Ascending aorta (tissue), 2 donors: ENCODE results near the gene NGRN. TPM values are rescaled to one million over a fixed set of nuclear protein-coding genes. Genes with fewer than 3 reads are reported as not detected.
A peak's percentile ranks its signal among the peaks of the same experiment; 100 is the strongest.
"Not testable (repeated sequence)": the region's sequence is repeated elsewhere in the genome, so short reads cannot be mapped to it uniquely, and the experiment has no call there.

Experiments used
- DNase-seq, 2 donors: peaks; one replicate each; pipeline ENCODE4 v3.0.0-alpha.2; 2019; ENCODE audit warnings: low spot score in 2 of 2
- H3K27ac ChIP-seq, 2 donors: fragments of 200-600 bp; sonication (generic); one replicate each; pipeline ENCODE4 v1.5.1; 2016 to 2017; ENCODE audit warnings: mild to moderate bottlenecking in 1 of 2
- H3K27me3 ChIP-seq: fragments of 200-600 bp; sonication (generic); one replicate; pipeline ENCODE4 v1.5.1; 2017
- H3K36me3 ChIP-seq, 2 donors: fragments of 200-600 bp; sonication (generic); one replicate each; pipeline ENCODE4 v1.5.1; 2016
- H3K4me1 ChIP-seq, 2 donors: fragments of 200-600 bp; sonication (generic); one replicate each; pipeline ENCODE4 v1.5.1; 2016 to 2017; ENCODE audit warnings: mild to moderate bottlenecking in 1 of 2
- H3K4me3 ChIP-seq, 2 donors: fragments of 200-600 bp; sonication (generic); one replicate each; pipeline ENCODE4 v1.5.1; 2016 to 2017; ENCODE audit warnings: mild to moderate bottlenecking in 1 of 2
- H3K9me3 ChIP-seq, 2 donors: fragments of 200-600 bp; sonication (generic); one replicate each; pipeline ENCODE4 v1.5.1; 2016
- intact Hi-C: fragments of 100-400 bp; cut with DNase I; formaldehyde crosslinking; loops from one replicate; pipeline ENCODE4 v1.15.1; 2023
- total RNA-seq: library from RNA; depleted of rRNA; stranded (reverse); fragments of >200 nt; gene quantifications from one replicate; pipeline ENCODE4 v1.1.0, GENCODE V29; 2016
- TF ChIP-seq, protein P1 (sequence below), 3 experiments: fragments of 200-600 bp in 2 of 3; fragments of 450-650 bp in 1 of 3; sonication (generic) in 2 of 3; IDR thresholded peaks; one replicate each; pipeline ENCODE4 v1.5.1; 2016 to 2019; ENCODE audit warnings: antibody characterized with exemption in 3 of 3, mild to moderate bottlenecking in 1 of 3, moderate library complexity in 1 of 3

NGRN gene
- total RNA-seq, 1 donor from 2014 or later: 58.0 TPM

DNA sequence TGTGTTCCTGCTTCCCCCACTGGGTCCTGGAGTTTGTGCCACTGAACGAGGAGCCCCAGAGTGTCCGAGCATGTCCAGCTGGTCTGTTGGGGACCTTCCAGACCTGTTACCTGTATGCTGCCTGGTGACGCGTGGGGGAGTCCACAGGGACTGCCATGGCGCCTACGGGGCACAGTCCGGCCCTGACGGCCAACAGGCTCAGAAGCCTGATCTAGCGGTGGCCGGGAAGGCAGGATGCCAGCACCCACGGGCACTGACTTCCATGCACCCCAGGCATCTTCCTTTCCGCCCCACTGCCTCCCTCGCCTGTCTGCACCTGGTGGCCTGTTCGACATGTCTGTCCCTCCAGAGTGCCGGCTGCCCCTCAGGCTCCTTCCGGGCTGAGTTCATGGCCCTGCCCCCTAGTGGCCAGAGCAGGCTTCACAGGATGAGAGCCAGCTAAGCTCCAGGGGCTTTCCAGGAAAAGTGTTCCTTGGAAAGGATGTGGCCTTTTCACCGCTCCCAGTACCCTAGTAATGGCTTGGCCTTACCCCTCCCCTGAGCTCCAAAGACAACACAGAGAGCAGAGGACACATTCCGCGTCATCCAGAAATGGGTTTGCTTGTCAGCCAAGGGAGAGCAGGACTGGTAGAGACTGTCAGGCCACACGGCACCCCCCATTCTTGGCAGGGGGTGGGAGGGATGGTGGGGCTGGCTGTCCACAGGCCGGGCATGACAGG is 35.7 kb downstream of the NGRN start:
- H3K27me3 ChIP-seq: no peaks in the 10 kb centered on the region
- H3K4me1 ChIP-seq: peaks cover 8 to 15% of the 10 kb centered on the region in 2 donors
- H3K4me3 ChIP-seq: no peak overlapping the region
- H3K27ac ChIP-seq: peak overlapping the region; percentile 69 to 74
- TF ChIP-seq, protein P1, sequence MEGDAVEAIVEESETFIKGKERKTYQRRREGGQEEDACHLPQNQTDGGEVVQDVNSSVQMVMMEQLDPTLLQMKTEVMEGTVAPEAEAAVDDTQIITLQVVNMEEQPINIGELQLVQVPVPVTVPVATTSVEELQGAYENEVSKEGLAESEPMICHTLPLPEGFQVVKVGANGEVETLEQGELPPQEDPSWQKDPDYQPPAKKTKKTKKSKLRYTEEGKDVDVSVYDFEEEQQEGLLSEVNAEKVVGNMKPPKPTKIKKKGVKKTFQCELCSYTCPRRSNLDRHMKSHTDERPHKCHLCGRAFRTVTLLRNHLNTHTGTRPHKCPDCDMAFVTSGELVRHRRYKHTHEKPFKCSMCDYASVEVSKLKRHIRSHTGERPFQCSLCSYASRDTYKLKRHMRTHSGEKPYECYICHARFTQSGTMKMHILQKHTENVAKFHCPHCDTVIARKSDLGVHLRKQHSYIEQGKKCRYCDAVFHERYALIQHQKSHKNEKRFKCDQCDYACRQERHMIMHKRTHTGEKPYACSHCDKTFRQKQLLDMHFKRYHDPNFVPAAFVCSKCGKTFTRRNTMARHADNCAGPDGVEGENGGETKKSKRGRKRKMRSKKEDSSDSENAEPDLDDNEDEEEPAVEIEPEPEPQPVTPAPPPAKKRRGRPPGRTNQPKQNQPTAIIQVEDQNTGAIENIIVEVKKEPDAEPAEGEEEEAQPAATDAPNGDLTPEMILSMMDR (IDR thresholded peaks at IDR 0.05): peak; percentile 37 to 73 (median 44)
- peak in 1 of 2 donors; percentile 80 for DNase-seq
- intact Hi-C loops: no loop called here
- no peaks in the 10 kb centered on the region for H3K9me3 ChIP-seq
- H3K36me3 ChIP-seq: no peaks in the 10 kb centered on the region

- H3K4me1 ChIP-seq: peaks cover 8 to 13% of the 10 kb centered on the region in 2 donors
- TF ChIP-seq, protein P1 (IDR thresholded peaks at IDR 0.05): no peak
- H3K27me3 ChIP-seq: no peaks in the 10 kb centered on the region
- intact Hi-C loops: no loop called here
- DNase-seq: no peak
- no peaks in the 10 kb centered on the region for H3K36me3 ChIP-seq
- H3K9me3 ChIP-seq: no peaks in the 10 kb centered on the region
- peak overlapping the region; percentile 69 to 74 for H3K27ac ChIP-seq
- H3K4me3 ChIP-seq: no peak overlapping the region
Measured at GRCh38 chr15:90301707-90302300, 36.3 kb downstream of the NGRN start.

- H3K27ac ChIP-seq, H3K9me3 ChIP-seq, H3K4me3 ChIP-seq, H3K36me3 ChIP-seq, intact Hi-C loops, H3K27me3 ChIP-seq, DNase-seq: not testable (repeated sequence)
- peaks cover 8 to 13% of the 10 kb centered on the region in 2 donors for H3K4me1 ChIP-seq
Measured at GRCh38 chr15:90305355-90305754, 39.9 kb downstream of the NGRN start.

GRCh38 chr15:90305932-90306331 is 40.5 kb downstream of the NGRN start:
- Histone ChIP-seq H3K27me3 (no peaks in the 10 kb centered on the region), H3K27ac (no peak overlapping the region)
- TF ChIP-seq, protein P1 (IDR thresholded peaks at IDR 0.05): no peak

GRCh38 chr15:90306560-90306959 is 41.1 kb downstream of the NGRN start:
- Histone ChIP-seq H3K9me3 (no peaks in the 10 kb centered on the region), H3K36me3 (no peaks in the 10 kb centered on the region), H3K4me1 (peaks cover 5 to 6% of the 10 kb centered on the region in 2 donors), H3K27ac (no peak overlapping the region), H3K4me3 (no peak overlapping the region), H3K27me3 (no peaks in the 10 kb centered on the region)
- intact Hi-C loops: no loop called here
- no peak for DNase-seq
- TF ChIP-seq, protein P1 (IDR thresholded peaks at IDR 0.05): no peak

More at GRCh38 chr15:90305932-90306331, 40.5 kb downstream of the NGRN start:
- intact Hi-C loops: no loop called here
- no peak for DNase-seq
- Histone ChIP-seq H3K9me3 (no peaks in the 10 kb centered on the region), H3K4me3 (no peak overlapping the region), H3K4me1 (peaks cover 8 to 13% of the 10 kb centered on the region in 2 donors), H3K36me3 (no peaks in the 10 kb centered on the region)

GRCh38 chr15:90307661-90308060 is 42.2 kb downstream of the NGRN start:
- no peak for DNase-seq
- Histone ChIP-seq H3K9me3 (no peaks in the 10 kb centered on the region), H3K36me3 (no peaks in the 10 kb centered on the region), H3K27me3 (no peaks in the 10 kb centered on the region), H3K4me1 (no peaks in the 10 kb centered on the region), H3K27ac (no peak overlapping the region), H3K4me3 (no peak overlapping the region)
- TF ChIP-seq, protein P1 (IDR thresholded peaks at IDR 0.05): no peak
- intact Hi-C loops: no loop called here
